Measurements from ENCODE around the gene CNGB1.

Gene CNGB1

GRCh38 chr16:57915811-57916488 lies 55.0 kb downstream of the CNGB1 start:
- DNase-seq (ENCODE audit: low spot score) = no peak
- H3K4me1 Mint-ChIP-seq (ENCODE audit: low read depth) = no peaks in the 10 kb centered on the region
- no peak overlapping the region for H3K4me3 Mint-ChIP-seq
- no peak overlapping the region for H3K27ac Mint-ChIP-seq
- no peaks in the 10 kb centered on the region for H3K36me3 Mint-ChIP-seq (ENCODE audit: low read depth)
- no peaks in the 10 kb centered on the region for H3K27me3 Mint-ChIP-seq (ENCODE audit: low read depth)
- no peaks in the 10 kb centered on the region for H3K9me3 Mint-ChIP-seq

GRCh38 chr16:57915267-57915666 lies 55.7 kb downstream of the CNGB1 start:
- Mint-ChIP-seq H3K4me3 (no peak overlapping the region), H3K9me3 (no peaks in the 10 kb centered on the region), H3K27me3 (ENCODE audit: low read depth) (no peaks in the 10 kb centered on the region), H3K36me3 (ENCODE audit: low read depth) (no peaks in the 10 kb centered on the region), H3K4me1 (ENCODE audit: low read depth) (no peaks in the 10 kb centered on the region), H3K27ac (no peak overlapping the region)
- no peak for DNase-seq (ENCODE audit: low spot score)

- DNase-seq (ENCODE audit: low spot score) = no peak
- no peak overlapping the region for H3K27ac Mint-ChIP-seq
- no peaks in the 10 kb centered on the region for H3K9me3 Mint-ChIP-seq
- no peak overlapping the region for H3K4me3 Mint-ChIP-seq
- no peaks in the 10 kb centered on the region for H3K4me1 Mint-ChIP-seq (ENCODE audit: low read depth)
- H3K36me3 Mint-ChIP-seq (ENCODE audit: low read depth) = no peaks in the 10 kb centered on the region
- H3K27me3 Mint-ChIP-seq (ENCODE audit: low read depth) = no peaks in the 10 kb centered on the region
Observed at GRCh38 chr16:57914244-57915173, 56.4 kb downstream of the CNGB1 start.

- no peak overlapping the region for H3K4me3 Mint-ChIP-seq
- H3K9me3 Mint-ChIP-seq = no peaks in the 10 kb centered on the region
- DNase-seq (ENCODE audit: low spot score) = no peak
- no peaks in the 10 kb centered on the region for H3K27me3 Mint-ChIP-seq (ENCODE audit: low read depth)
- H3K4me1 Mint-ChIP-seq (ENCODE audit: low read depth) = no peaks in the 10 kb centered on the region
- H3K27ac Mint-ChIP-seq = no peak overlapping the region
- H3K36me3 Mint-ChIP-seq (ENCODE audit: low read depth) = no peaks in the 10 kb centered on the region
Observed at GRCh38 chr16:57912529-57913260, 58.2 kb downstream of the CNGB1 start.

- Mint-ChIP-seq H3K4me3 (no peak overlapping the region), H3K4me1 (ENCODE audit: low read depth) (no peaks in the 10 kb centered on the region), H3K27ac (no peak overlapping the region), H3K27me3 (ENCODE audit: low read depth) (no peaks in the 10 kb centered on the region), H3K36me3 (ENCODE audit: low read depth) (no peaks in the 10 kb centered on the region), H3K9me3 (no peaks in the 10 kb centered on the region)
- DNase-seq (ENCODE audit: low spot score) = no peak
Observed at GRCh38 chr16:57911743-57912142, 59.2 kb downstream of the CNGB1 start.

GRCh38 chr16:57910696-57911095 lies 60.2 kb downstream of the CNGB1 start:
- Mint-ChIP-seq H3K27me3 (ENCODE audit: low read depth) (peaks cover 2% of the 10 kb centered on the region), H3K4me3 (no peak overlapping the region), H3K4me1 (ENCODE audit: low read depth) (peaks cover 2% of the 10 kb centered on the region), H3K9me3 (no peaks in the 10 kb centered on the region), H3K27ac (no peak overlapping the region), H3K36me3 (ENCODE audit: low read depth) (no peaks in the 10 kb centered on the region)
- DNase-seq (ENCODE audit: low spot score) = no peak

GRCh38 chr16:57908409-57908987 lies 62.4 kb downstream of the CNGB1 start:
- H3K9me3 Mint-ChIP-seq = no peaks in the 10 kb centered on the region

GRCh38 chr16:57906382-57907316 lies 64.3 kb downstream of the CNGB1 start:
- Mint-ChIP-seq H3K4me3 (no peak overlapping the region), H3K36me3 (ENCODE audit: low read depth) (no peaks in the 10 kb centered on the region), H3K4me1 (ENCODE audit: low read depth) (peaks cover 2% of the 10 kb centered on the region), H3K27ac (no peak overlapping the region), H3K9me3 (no peaks in the 10 kb centered on the region), H3K27me3 (ENCODE audit: low read depth) (peaks cover 6% of the 10 kb centered on the region)
- DNase-seq (ENCODE audit: low spot score) = no peak

More at GRCh38 chr16:57908409-57908987, 62.4 kb downstream of the CNGB1 start:
- peaks cover 2% of the 10 kb centered on the region for H3K4me1 Mint-ChIP-seq (ENCODE audit: low read depth)
- H3K27me3 Mint-ChIP-seq (ENCODE audit: low read depth) = peaks cover 6% of the 10 kb centered on the region
- H3K27ac Mint-ChIP-seq = no peak overlapping the region
- H3K4me3 Mint-ChIP-seq = no peak overlapping the region
- no peaks in the 10 kb centered on the region for H3K36me3 Mint-ChIP-seq (ENCODE audit: low read depth)
- DNase-seq (ENCODE audit: low spot score) = no peak

- H3K9me3 Mint-ChIP-seq = no peaks in the 10 kb centered on the region
- H3K4me3 Mint-ChIP-seq = no peak overlapping the region
- H3K36me3 Mint-ChIP-seq (ENCODE audit: low read depth) = no peaks in the 10 kb centered on the region
- H3K27ac Mint-ChIP-seq = no peak overlapping the region
- DNase-seq (ENCODE audit: low spot score) = no peak
- H3K27me3 Mint-ChIP-seq (ENCODE audit: low read depth) = peaks cover 6% of the 10 kb centered on the region
- H3K4me1 Mint-ChIP-seq (ENCODE audit: low read depth) = peaks cover 8% of the 10 kb centered on the region
Observed at GRCh38 chr16:57904101-57904500, 66.8 kb downstream of the CNGB1 start.

- no peaks in the 10 kb centered on the region for H3K36me3 Mint-ChIP-seq (ENCODE audit: low read depth)
- H3K4me3 Mint-ChIP-seq = no peak overlapping the region
- DNase-seq (ENCODE audit: low spot score) = no peak
- peaks cover 6% of the 10 kb centered on the region for H3K27me3 Mint-ChIP-seq (ENCODE audit: low read depth)
- peaks cover 8% of the 10 kb centered on the region for H3K4me1 Mint-ChIP-seq (ENCODE audit: low read depth)
- H3K27ac Mint-ChIP-seq = no peak overlapping the region
- H3K9me3 Mint-ChIP-seq = no peaks in the 10 kb centered on the region
Observed at GRCh38 chr16:57903656-57904055, 67.3 kb downstream of the CNGB1 start.

GRCh38 chr16:57901480-57902069 lies 69.4 kb downstream of the CNGB1 start:
- Mint-ChIP-seq H3K27ac (no peak overlapping the region), H3K4me3 (no peak overlapping the region), H3K36me3 (ENCODE audit: low read depth) (no peaks in the 10 kb centered on the region), H3K9me3 (no peaks in the 10 kb centered on the region), H3K4me1 (ENCODE audit: low read depth) (peaks cover 8% of the 10 kb centered on the region), H3K27me3 (ENCODE audit: low read depth) (peaks cover 6% of the 10 kb centered on the region)
- no peak for DNase-seq (ENCODE audit: low spot score)

- no peak for DNase-seq (ENCODE audit: low spot score)
- no peaks in the 10 kb centered on the region for H3K36me3 Mint-ChIP-seq (ENCODE audit: low read depth)
- no peak overlapping the region for H3K27ac Mint-ChIP-seq
- H3K27me3 Mint-ChIP-seq (ENCODE audit: low read depth) = peaks cover 4% of the 10 kb centered on the region
- H3K9me3 Mint-ChIP-seq = no peaks in the 10 kb centered on the region
- H3K4me1 Mint-ChIP-seq (ENCODE audit: low read depth) = peaks cover 6% of the 10 kb centered on the region
- H3K4me3 Mint-ChIP-seq = no peak overlapping the region
Observed at GRCh38 chr16:57900796-57901479, 70.0 kb downstream of the CNGB1 start.
